IPS DF 6.9 (cell line): ENCODE data around the gene IL1RAPL2.
"Not testable (repeated sequence)": the region's sequence is repeated elsewhere in the genome, so short reads cannot be mapped to it uniquely, and the experiment has no call there.

Experiments used
- DNase-seq: peaks from one replicate; pipeline ENCODE4 v3.0.0-alpha.2; 2013; ENCODE audit warnings: low read depth, low spot score
- H3K27ac ChIP-seq: one replicate; pipeline ENCODE4 v1.5.1; 2013; ENCODE audit warnings: low read length, control low read depth
- H3K27me3 ChIP-seq: 2 replicates; pipeline ENCODE4 v1.6.1; 2013; ENCODE audit warnings: mild to moderate bottlenecking, low read length; ENCODE audit not compliant: control insufficient read depth, insufficient read depth
- H3K36me3 ChIP-seq: 2 replicates; pipeline ENCODE4 v1.6.1; 2013; ENCODE audit warnings: low read length; ENCODE audit not compliant: control insufficient read depth, insufficient read depth
- H3K4me1 ChIP-seq: 2 replicates; pipeline ENCODE4 v1.6.1; 2013; ENCODE audit warnings: low read length; ENCODE audit not compliant: control insufficient read depth, insufficient read depth
- H3K4me3 ChIP-seq: 2 replicates; pipeline ENCODE4 v1.5.1; 2013; ENCODE audit warnings: mild to moderate bottlenecking, low read length
- H3K9me3 ChIP-seq: 2 replicates; pipeline ENCODE4 v1.6.1; 2013; ENCODE audit warnings: low read length, inconsistent platforms; ENCODE audit not compliant: control insufficient read depth, insufficient read depth
- WGBS: extraction: QIAGEN DNeasy Blood & Tissue Kit; methylation state at CpG from one replicate; pipeline ENCODE4 v1.1.7; 2013; ENCODE audit warnings: mixed read lengths, missing lambda C conversion rate; ENCODE audit not compliant: insufficient read length, insufficient coverage; 5-methylcytosine and 5-hydroxymethylcytosine counted together

IL1RAPL2 gene

GRCh38 chrX:104988038-104988437 is 422.0 kb downstream of the IL1RAPL2 start:
- no peak overlapping the region for H3K4me3 ChIP-seq
- no peak overlapping the region for H3K27ac ChIP-seq
- H3K36me3 ChIP-seq = no peaks in the 10 kb centered on the region
- no peaks in the 10 kb centered on the region for H3K9me3 ChIP-seq
- no peaks in the 10 kb centered on the region for H3K27me3 ChIP-seq
- DNase-seq = no peak
- H3K4me1 ChIP-seq = no peaks in the 10 kb centered on the region

- no peak for DNase-seq
- no peak overlapping the region for H3K4me3 ChIP-seq
- H3K27me3 ChIP-seq = no peaks in the 10 kb centered on the region
- no peaks in the 10 kb centered on the region for H3K4me1 ChIP-seq
- H3K9me3 ChIP-seq = no peaks in the 10 kb centered on the region
- H3K27ac ChIP-seq = no peak overlapping the region
- no peaks in the 10 kb centered on the region for H3K36me3 ChIP-seq
Observed at GRCh38 chrX:104995546-104995945, 429.5 kb downstream of the IL1RAPL2 start.

GRCh38 chrX:105006103-105006502 is 440.1 kb downstream of the IL1RAPL2 start:
- Histone ChIP-seq H3K27me3 (no peaks in the 10 kb centered on the region), H3K4me1 (no peaks in the 10 kb centered on the region), H3K4me3 (no peak overlapping the region), H3K36me3 (no peaks in the 10 kb centered on the region), H3K27ac (no peak overlapping the region), H3K9me3 (no peaks in the 10 kb centered on the region)
- no CpG with 5 or more reads among the region's 3 CpGs for WGBS
- no peak for DNase-seq

DNA sequence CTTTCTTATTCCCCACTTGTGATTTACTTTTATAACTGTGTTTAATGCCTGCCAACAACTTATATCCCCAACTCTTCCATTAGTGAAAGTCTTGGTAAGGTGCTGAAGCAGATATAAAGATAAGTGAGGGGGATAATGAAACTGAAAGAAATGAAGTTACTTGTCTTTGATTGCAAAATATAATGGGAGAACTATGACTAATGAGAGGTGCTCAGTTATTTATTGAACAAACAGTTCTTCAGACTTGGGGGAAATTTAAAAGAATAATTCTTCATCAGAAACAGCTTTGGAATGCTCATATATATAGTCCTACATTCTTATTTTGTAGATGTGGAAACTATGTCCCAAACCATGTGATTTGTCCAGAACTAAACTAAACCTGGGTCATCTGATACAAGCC is 441.0 kb downstream of the IL1RAPL2 start:
- H3K4me1 ChIP-seq = no peaks in the 10 kb centered on the region
- H3K9me3 ChIP-seq = no peaks in the 10 kb centered on the region
- H3K27me3 ChIP-seq = no peaks in the 10 kb centered on the region
- no peak overlapping the region for H3K4me3 ChIP-seq
- H3K27ac ChIP-seq = no peak overlapping the region
- H3K36me3 ChIP-seq = no peaks in the 10 kb centered on the region
- DNase-seq = no peak

- no peak for DNase-seq
- no peaks in the 10 kb centered on the region for H3K36me3 ChIP-seq
- H3K9me3 ChIP-seq = no peaks in the 10 kb centered on the region
- no peaks in the 10 kb centered on the region for H3K4me1 ChIP-seq
- no CpG with 5 or more reads among the region's 2 CpGs for WGBS
- no peak overlapping the region for H3K27ac ChIP-seq
- H3K27me3 ChIP-seq = no peaks in the 10 kb centered on the region
- no peak overlapping the region for H3K4me3 ChIP-seq
Observed at GRCh38 chrX:105013719-105014118, 447.7 kb downstream of the IL1RAPL2 start.

GRCh38 chrX:105017641-105018040 is 451.6 kb downstream of the IL1RAPL2 start:
- no peak overlapping the region for H3K27ac ChIP-seq
- no CpG with 5 or more reads among the region's 2 CpGs for WGBS
- DNase-seq = no peak
- no peak overlapping the region for H3K4me3 ChIP-seq
- H3K27me3 ChIP-seq = no peaks in the 10 kb centered on the region
- H3K9me3 ChIP-seq = no peaks in the 10 kb centered on the region
- H3K36me3 ChIP-seq = no peaks in the 10 kb centered on the region
- no peaks in the 10 kb centered on the region for H3K4me1 ChIP-seq

DNA sequence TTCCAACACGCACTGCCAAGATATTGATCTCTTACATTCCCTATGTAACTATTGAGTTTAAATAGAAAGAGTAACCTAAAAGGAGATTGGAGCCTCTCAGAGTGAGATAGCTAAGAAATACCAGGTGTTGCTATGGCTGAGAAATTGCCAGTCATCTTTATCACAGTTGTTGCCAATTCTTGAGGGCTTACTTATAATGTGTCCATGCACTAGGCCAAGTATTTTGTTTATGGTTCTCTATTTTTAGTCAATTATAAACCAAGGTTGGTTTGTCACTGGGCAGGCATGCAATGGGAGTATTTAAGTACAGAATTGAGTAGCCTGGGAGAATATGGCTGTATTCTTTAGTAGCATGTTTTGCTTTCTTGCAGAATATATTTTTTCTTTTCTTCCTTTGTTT is 452.9 kb downstream of the IL1RAPL2 start:
- Histone ChIP-seq H3K27ac (no peak overlapping the region), H3K9me3 (no peaks in the 10 kb centered on the region), H3K4me3 (no peak overlapping the region), H3K27me3 (no peaks in the 10 kb centered on the region), H3K4me1 (no peaks in the 10 kb centered on the region), H3K36me3 (no peaks in the 10 kb centered on the region)
- no CpG with 5 or more reads among the region's 1 CpG for WGBS
- DNase-seq = no peak

- not testable (repeated sequence) for H3K27me3 ChIP-seq, H3K27ac ChIP-seq, H3K4me1 ChIP-seq, H3K4me3 ChIP-seq, DNase-seq, H3K9me3 ChIP-seq, H3K36me3 ChIP-seq
- no CpG with 5 or more reads among the region's 3 CpGs for whole genome bisulfite sequencing
Observed at GRCh38 chrX:105028962-105029361, 463.0 kb downstream of the IL1RAPL2 start.

- H3K27ac ChIP-seq = no peak overlapping the region
- no peaks in the 10 kb centered on the region for H3K4me1 ChIP-seq
- no peaks in the 10 kb centered on the region for H3K27me3 ChIP-seq
- H3K9me3 ChIP-seq = no peaks in the 10 kb centered on the region
- no peaks in the 10 kb centered on the region for H3K36me3 ChIP-seq
- DNase-seq = no peak
- H3K4me3 ChIP-seq = no peak overlapping the region
Observed at GRCh38 chrX:105038672-105039328, 472.8 kb downstream of the IL1RAPL2 start.

GRCh38 chrX:105050921-105051320 is 484.9 kb downstream of the IL1RAPL2 start:
- no peaks in the 10 kb centered on the region for H3K4me1 ChIP-seq
- no peak for DNase-seq
- H3K9me3 ChIP-seq = no peaks in the 10 kb centered on the region
- H3K27me3 ChIP-seq = no peaks in the 10 kb centered on the region
- no peak overlapping the region for H3K27ac ChIP-seq
- no CpG with 5 or more reads among the region's 7 CpGs for WGBS
- no peaks in the 10 kb centered on the region for H3K36me3 ChIP-seq
- H3K4me3 ChIP-seq = no peak overlapping the region

DNA sequence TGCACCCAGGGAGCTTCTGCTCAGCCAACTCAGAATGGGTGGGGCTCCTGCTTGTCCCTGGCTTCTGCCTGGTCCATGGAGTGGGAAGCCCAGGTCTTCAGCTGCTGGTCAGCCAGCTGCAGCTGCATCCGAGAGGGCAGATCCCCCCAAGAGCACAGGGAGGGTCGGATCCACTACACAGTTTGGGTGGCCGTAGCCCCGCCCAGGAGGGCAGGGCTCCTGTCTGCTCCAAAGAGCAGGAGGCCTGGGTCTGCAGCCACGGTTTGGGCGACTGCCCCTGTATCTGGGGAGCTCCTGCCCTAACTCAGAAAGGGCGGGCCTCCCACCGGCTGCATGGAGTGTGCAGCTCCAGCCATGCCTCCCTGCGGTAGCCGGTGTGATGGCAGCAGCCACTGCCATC is 485.4 kb downstream of the IL1RAPL2 start:
- Histone ChIP-seq H3K27me3 (no peaks in the 10 kb centered on the region), H3K4me3 (no peak overlapping the region), H3K27ac (no peak overlapping the region), H3K36me3 (no peaks in the 10 kb centered on the region), H3K4me1 (no peaks in the 10 kb centered on the region), H3K9me3 (no peaks in the 10 kb centered on the region)
- WGBS = no CpG with 5 or more reads among the region's 10 CpGs
- DNase-seq = no peak
